Keratinocyte (primary cell): ENCODE measurements around the gene TANGO2.

ENCODE experiments used
- CTCF ChIP-seq, 3 experiments: IDR thresholded peaks in 1 of 3; conservative IDR thresholded peaks in 1 of 3; optimal IDR thresholded peaks in 1 of 3; 2 replicates in 2 of 3; 3 replicates in 1 of 3; pipeline versions ENCODE3 to v1.5.1; 2011; ENCODE audit warnings: low read length in 3 of 3, mild to moderate bottlenecking in 3 of 3, moderate library complexity in 2 of 3, control low read depth in 1 of 3, inconsistent platforms in 1 of 3; ENCODE audit not compliant: insufficient read depth in 2 of 3; ENCODE audit errors: extremely low read depth in 1 of 3
- EZH2 ChIP-seq: IDR thresholded peaks from one replicate; pipeline ENCODE4 v1.6.1; 2012; ENCODE audit warnings: inconsistent platforms, mild to moderate bottlenecking, low read length, moderate library complexity

GRCh38 chr22:20083157-20083890 is 62.4 kb downstream of the TANGO2 start:
- no peak for TF ChIP-seq CTCF (optimal IDR thresholded peaks at IDR 0.05 in 1 of 3, IDR thresholded peaks at IDR 0.05 in 1 of 3, conservative IDR thresholded peaks at IDR 0.05 in 1 of 3; ENCODE audit: extremely low read depth in 1 of 3, insufficient read depth in 2 of 3, low read length in 3 of 3)
- no peak for TF ChIP-seq EZH2
